Ascending aorta (tissue), 2 donors: ENCODE measurements around the gene SYCN. TPM values are rescaled to one million over a fixed set of nuclear protein-coding genes. Genes with fewer than 3 reads are reported as not detected.
"Not testable (repeated sequence)": the region's sequence is repeated elsewhere in the genome, so short reads cannot be mapped to it uniquely, and the experiment has no call there.

Experiments used
- DNase-seq, 2 donors: peaks; one replicate each; pipeline ENCODE4 v3.0.0-alpha.2; 2019; ENCODE audit warnings: low spot score in 2 of 2
- H3K27ac ChIP-seq, 2 donors: fragments of 200-600 bp; sonication (generic); one replicate each; pipeline ENCODE4 v1.5.1; 2016 to 2017; ENCODE audit warnings: mild to moderate bottlenecking in 1 of 2
- H3K27me3 ChIP-seq: fragments of 200-600 bp; sonication (generic); one replicate; pipeline ENCODE4 v1.5.1; 2017
- H3K36me3 ChIP-seq, 2 donors: fragments of 200-600 bp; sonication (generic); one replicate each; pipeline ENCODE4 v1.5.1; 2016
- H3K4me1 ChIP-seq, 2 donors: fragments of 200-600 bp; sonication (generic); one replicate each; pipeline ENCODE4 v1.5.1; 2016 to 2017; ENCODE audit warnings: mild to moderate bottlenecking in 1 of 2
- H3K4me3 ChIP-seq, 2 donors: fragments of 200-600 bp; sonication (generic); one replicate each; pipeline ENCODE4 v1.5.1; 2016 to 2017; ENCODE audit warnings: mild to moderate bottlenecking in 1 of 2
- H3K9me3 ChIP-seq, 2 donors: fragments of 200-600 bp; sonication (generic); one replicate each; pipeline ENCODE4 v1.5.1; 2016
- intact Hi-C: fragments of 100-400 bp; cut with DNase I; formaldehyde crosslinking; loops from one replicate; pipeline ENCODE4 v1.15.1; 2023
- total RNA-seq: library from RNA; depleted of rRNA; stranded (reverse); fragments of >200 nt; gene quantifications from one replicate; pipeline ENCODE4 v1.1.0, GENCODE V29; 2016
- TF ChIP-seq, protein P1 (sequence below), 3 experiments: fragments of 200-600 bp in 2 of 3; fragments of 450-650 bp in 1 of 3; sonication (generic) in 2 of 3; IDR thresholded peaks; one replicate each; pipeline ENCODE4 v1.5.1; 2016 to 2019; ENCODE audit warnings: antibody characterized with exemption in 3 of 3, mild to moderate bottlenecking in 1 of 3, moderate library complexity in 1 of 3

The SYCN gene
- total RNA-seq, 1 donor from 2014 or later, result not detected

DNA sequence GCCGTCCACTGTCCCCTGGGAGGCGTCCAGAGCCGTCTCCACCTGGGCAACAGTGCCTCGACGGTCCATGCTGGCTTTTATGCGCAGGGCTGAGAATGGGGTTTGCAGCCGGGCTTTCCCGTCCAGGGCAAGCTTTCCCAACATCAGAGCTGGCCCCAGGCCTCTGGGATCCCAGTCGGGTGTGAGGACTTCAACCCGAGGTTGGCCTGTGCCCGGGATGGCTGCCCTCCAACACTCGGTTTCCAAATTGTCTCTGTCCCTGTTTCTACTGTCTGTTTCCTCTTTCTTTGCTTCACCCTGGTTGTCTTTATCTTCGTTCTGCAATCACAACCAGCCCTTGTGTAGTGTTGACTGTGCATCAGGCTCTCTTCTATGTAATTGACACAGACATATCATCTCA, 44.7 kb upstream of the SYCN start, which contains the start of gene IFNL4:
Gene IFNL4, minus strand, starts transcription at position 51 of the 400 bp plus-strand sequence.
- H3K4me3 ChIP-seq, result peak within 1 kb of the TSS; percentile 7 to 27
- no peak within 1 kb of the TSS for H3K27ac ChIP-seq
- H3K36me3 ChIP-seq, result no peaks in the 10 kb centered on the region
- DNase-seq, result no peak
- TF ChIP-seq, protein P1, sequence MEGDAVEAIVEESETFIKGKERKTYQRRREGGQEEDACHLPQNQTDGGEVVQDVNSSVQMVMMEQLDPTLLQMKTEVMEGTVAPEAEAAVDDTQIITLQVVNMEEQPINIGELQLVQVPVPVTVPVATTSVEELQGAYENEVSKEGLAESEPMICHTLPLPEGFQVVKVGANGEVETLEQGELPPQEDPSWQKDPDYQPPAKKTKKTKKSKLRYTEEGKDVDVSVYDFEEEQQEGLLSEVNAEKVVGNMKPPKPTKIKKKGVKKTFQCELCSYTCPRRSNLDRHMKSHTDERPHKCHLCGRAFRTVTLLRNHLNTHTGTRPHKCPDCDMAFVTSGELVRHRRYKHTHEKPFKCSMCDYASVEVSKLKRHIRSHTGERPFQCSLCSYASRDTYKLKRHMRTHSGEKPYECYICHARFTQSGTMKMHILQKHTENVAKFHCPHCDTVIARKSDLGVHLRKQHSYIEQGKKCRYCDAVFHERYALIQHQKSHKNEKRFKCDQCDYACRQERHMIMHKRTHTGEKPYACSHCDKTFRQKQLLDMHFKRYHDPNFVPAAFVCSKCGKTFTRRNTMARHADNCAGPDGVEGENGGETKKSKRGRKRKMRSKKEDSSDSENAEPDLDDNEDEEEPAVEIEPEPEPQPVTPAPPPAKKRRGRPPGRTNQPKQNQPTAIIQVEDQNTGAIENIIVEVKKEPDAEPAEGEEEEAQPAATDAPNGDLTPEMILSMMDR (IDR thresholded peaks at IDR 0.05), result no peak
- intact Hi-C loops, result no loop called here
- H3K4me1 ChIP-seq, result no peaks in the 10 kb centered on the region
- H3K9me3 ChIP-seq, result no peaks in the 10 kb centered on the region
- H3K27me3 ChIP-seq, result peaks cover 12% of the 10 kb centered on the region

DNA sequence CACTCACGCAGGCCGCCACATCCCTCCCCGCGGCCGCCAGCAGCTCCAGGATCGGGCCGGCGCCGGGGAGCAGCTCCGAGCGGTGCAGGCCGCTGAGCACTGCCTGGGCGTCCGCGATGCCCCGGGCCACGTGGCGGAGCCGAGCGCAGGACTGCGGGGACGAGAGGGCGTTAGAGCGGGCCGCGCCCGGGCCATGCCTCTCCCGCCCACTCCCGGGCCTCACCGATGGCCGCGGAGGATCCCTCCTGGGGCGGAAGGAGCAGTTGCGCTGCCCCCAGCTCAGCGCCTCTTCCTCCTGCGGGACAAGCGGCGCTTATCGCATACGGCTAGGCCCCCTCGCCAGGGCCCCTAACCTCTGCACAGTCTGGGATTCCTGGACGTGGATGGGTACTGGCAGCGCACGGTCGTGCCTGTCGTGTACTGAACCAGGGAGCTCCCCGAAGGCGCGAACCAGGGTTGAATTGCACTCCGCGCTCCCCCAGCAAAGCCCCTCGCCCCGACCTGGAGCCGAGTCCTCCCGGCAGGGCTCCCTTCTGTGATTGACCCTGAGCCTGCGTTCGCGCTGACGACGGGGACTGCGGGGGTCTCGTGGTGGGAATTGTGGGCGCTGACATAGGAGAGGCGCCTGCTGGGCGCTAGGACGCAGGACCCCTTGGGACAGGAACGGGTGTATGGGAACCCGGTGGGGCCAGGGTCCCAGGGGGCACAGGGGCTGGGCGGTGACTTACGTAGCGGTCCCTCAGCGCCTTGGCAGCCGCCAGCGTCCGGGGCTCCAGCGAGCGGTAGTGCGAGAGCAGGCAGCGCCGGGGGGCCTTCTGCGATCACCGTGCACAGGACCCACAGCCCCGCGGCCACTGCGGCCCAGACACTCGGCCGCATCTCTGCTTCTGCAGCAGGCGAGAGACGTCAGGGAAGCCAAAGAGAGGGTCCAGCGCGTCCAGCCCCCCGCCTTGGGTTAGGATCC, 43.9 kb upstream of the SYCN start:
- H3K9me3 ChIP-seq, result no peaks in the 10 kb centered on the region
- H3K4me1 ChIP-seq, result no peaks in the 10 kb centered on the region
- DNase-seq, result no peak
- TF ChIP-seq, protein P1 (IDR thresholded peaks at IDR 0.05), result no peak
- intact Hi-C loops, result no loop called here
- H3K36me3 ChIP-seq, result no peaks in the 10 kb centered on the region
- peaks cover 12% of the 10 kb centered on the region for H3K27me3 ChIP-seq
- peak overlapping the region; percentile 7 to 27 for H3K4me3 ChIP-seq
- H3K27ac ChIP-seq, result no peak overlapping the region

DNA sequence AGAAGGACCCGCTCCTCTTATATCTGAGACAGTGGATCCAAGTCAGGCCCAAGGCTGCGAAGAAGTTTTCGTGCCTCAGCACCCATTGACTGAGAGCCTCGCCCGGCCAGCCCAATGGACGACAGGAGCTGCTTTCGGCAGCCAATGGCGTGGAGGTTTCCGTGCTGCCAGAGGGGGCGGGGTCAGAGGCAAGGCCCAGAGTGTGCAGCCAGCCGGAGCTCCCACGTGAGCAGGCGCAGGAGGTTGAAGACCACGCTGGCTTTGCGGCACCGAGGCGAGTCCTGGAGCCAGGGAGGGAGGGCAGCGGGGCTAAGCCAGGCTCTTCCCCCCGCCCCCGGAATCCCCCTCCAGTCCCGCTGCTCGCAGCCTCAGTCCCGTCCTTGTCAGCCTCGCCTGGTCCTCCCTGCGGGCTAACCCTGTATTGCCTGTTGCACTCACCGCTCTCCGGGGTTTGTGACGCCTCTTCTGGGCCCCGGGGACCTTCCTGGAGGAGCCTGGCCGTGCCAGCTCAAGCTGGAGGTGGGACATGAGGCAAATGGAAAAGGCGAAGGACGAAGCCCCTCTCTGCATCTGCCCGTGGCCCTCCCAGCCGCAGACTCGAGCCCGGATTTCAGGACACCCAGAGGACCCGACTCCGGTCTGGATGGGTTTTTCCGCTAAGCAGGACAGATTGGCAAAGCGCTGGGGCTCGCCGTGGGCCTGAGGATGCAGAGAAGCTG, 43.0 kb upstream of the SYCN start:
- H3K27me3 ChIP-seq, result peaks cover 12% of the 10 kb centered on the region
- DNase-seq, result no peak
- no peak overlapping the region for H3K27ac ChIP-seq
- no peaks in the 10 kb centered on the region for H3K4me1 ChIP-seq
- TF ChIP-seq, protein P1 (IDR thresholded peaks at IDR 0.05), result no peak
- intact Hi-C loops, result no loop called here
- no peaks in the 10 kb centered on the region for H3K36me3 ChIP-seq
- no peaks in the 10 kb centered on the region for H3K9me3 ChIP-seq
- peak overlapping the region; percentile 7 to 27 for H3K4me3 ChIP-seq

DNA sequence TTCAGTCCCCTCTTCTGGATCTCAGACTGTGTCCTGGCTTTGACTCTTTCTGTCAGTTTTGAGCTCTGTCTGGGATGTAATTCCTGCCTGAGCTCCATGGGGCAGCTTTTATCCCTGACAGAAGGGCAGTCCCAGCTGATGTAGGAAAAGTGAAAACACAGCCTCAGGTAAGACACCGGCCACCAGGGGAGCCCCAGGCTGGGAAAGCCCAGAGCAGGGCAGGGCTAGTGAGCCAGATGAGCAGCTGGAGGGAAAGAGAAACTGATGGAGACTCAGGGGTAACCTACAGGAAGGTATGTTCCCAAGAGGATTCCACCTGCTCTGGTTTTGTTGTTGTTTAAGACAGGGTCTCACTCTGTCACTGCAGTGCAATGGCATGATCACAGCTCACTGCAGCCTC, 41.1 kb upstream of the SYCN start:
- DNase-seq, H3K36me3 ChIP-seq, intact Hi-C loops, H3K4me3 ChIP-seq, H3K4me1 ChIP-seq, H3K27ac ChIP-seq, H3K9me3 ChIP-seq: not testable (repeated sequence)
- H3K27me3 ChIP-seq, result peaks cover 12% of the 10 kb centered on the region

DNA sequence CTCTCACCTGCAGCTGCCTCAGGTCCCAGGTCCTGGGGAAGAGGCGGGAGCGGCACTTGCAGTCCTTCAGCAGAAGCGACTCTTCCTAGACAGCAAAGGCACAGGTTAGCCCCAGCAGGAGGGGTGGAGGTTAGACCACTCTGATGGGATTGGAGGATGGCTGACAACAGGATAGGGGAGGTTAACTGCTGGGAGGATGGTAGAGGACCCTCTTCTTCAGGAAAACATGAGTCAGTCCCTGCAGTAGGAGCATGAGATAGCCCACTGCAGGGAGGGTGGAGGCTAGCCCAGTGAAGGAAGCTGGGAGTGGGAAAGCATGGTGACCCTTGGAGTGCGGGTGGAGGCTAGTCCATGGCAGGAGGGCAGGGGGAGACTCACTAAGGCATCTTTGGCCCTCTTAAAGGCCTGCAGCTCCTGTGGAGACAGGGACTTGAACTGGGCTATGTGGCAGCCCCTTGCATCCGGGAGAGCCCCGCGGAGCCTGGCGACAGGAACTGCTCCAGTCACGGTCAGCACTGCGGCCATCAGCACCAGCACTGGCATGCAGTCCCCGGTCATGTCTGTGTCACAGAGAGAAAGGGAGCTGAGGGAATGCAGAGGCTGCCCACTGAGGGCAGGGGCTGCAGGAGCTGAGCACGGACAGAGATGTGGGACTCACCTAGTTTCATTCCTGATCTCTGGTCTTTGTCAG, 40.5 kb upstream of the SYCN start, which contains the start of gene IFNL3:
Gene IFNL3, minus strand, starts transcription at position 597 of the 691 bp plus-strand sequence. Its CDS starts 39 bp downstream, at position 558.
- H3K36me3 ChIP-seq, H3K4me1 ChIP-seq, H3K27ac ChIP-seq, H3K9me3 ChIP-seq, DNase-seq, H3K4me3 ChIP-seq, intact Hi-C loops: not testable (repeated sequence)
- H3K27me3 ChIP-seq, result peaks cover 12% of the 10 kb centered on the region

DNA sequence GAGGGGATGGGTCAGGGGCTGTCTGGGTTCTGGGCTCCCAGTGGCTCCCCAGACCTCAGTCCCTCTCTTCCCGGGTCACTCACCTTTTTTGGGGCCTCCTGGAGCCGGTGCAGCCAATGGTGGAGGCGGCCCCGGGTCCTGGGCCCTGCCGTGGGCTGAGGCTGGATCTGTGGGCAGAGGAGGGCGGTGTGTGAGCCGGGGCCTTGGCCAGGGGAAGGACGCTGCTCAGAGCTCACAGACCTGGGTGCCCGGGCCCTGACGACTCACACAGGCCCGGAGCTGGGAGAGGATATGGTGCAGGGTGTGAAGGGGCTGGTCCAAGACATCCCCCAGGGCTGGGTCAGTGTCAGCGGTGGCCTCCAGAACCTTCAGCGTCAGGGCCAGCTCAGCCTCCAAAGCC, 39.7 kb upstream of the SYCN start:
- H3K27ac ChIP-seq, H3K36me3 ChIP-seq, H3K4me3 ChIP-seq, intact Hi-C loops, DNase-seq, H3K4me1 ChIP-seq, H3K9me3 ChIP-seq: not testable (repeated sequence)
- peaks cover 12% of the 10 kb centered on the region for H3K27me3 ChIP-seq
